ENCODE measurements around the gene ZBTB49. TPM values are rescaled to one million over a fixed set of nuclear protein-coding genes. Genes with fewer than 3 reads are reported as not detected.

Gene ZBTB49
- total RNA-seq, 1 experiment from 2014 or later = 5.6 TPM

DNA sequence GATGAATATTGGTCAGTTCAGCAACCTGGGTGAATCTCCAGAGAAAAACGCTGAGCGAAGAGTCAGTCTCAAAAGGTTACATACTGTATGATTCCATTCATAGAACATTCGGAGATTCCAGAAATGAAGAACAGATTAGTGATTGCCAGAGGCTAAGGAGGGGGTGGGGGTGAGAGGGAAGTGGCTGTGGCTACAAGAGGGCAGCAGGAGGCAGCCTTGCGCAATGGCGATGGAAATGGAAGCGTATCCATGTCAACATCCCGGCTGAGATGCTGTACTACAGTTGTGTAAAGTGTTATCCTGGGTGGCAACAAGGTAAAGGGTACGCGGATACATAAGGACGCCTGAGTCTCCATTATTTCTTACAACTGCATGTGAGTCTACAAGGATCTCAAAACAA lies 18.1 kb upstream of the ZBTB49 start:
- no peaks in the 10 kb centered on the region for H3K27me3 Mint-ChIP-seq (ENCODE audit: low read depth)
- peaks cover 57% of the 10 kb centered on the region for H3K36me3 Mint-ChIP-seq
- peak; percentile 60 for ATAC-seq
- H3K27ac Mint-ChIP-seq = no peak overlapping the region
- no peaks in the 10 kb centered on the region for H3K4me1 Mint-ChIP-seq
- no peak for DNase-seq (ENCODE audit: low spot score)
- ChIA-PET CTCF (no interaction called here), POLR2A (no interaction called here)
- TF ChIP-seq ESRRA (CRISPR knock-in tag; IDR thresholded peaks at IDR 0.05; ENCODE audit: borderline replicate concordance) (no peak), GTF2I (CRISPR knock-in tag; conservative IDR thresholded peaks at IDR 0.05) (no peak), GRHL2 (CRISPR knock-in tag; IDR thresholded peaks at IDR 0.05; ENCODE audit: insufficient replicate concordance, severe bottlenecking) (no peak), JAZF1 (CRISPR knock-in tag; IDR thresholded peaks at IDR 0.05) (no peak), FOXJ3 (CRISPR knock-in tag; IDR thresholded peaks at IDR 0.05; ENCODE audit: borderline replicate concordance) (no peak)
- TF ChIP-seq, protein P1, sequence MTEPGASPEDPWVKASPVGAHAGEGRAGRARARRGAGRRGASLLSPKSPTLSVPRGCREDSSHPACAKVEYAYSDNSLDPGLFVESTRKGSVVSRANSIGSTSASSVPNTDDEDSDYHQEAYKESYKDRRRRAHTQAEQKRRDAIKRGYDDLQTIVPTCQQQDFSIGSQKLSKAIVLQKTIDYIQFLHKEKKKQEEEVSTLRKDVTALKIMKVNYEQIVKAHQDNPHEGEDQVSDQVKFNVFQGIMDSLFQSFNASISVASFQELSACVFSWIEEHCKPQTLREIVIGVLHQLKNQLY (CRISPR knock-in tag; IDR thresholded peaks at IDR 0.05) = no peak
- TF ChIP-seq, protein P2, sequence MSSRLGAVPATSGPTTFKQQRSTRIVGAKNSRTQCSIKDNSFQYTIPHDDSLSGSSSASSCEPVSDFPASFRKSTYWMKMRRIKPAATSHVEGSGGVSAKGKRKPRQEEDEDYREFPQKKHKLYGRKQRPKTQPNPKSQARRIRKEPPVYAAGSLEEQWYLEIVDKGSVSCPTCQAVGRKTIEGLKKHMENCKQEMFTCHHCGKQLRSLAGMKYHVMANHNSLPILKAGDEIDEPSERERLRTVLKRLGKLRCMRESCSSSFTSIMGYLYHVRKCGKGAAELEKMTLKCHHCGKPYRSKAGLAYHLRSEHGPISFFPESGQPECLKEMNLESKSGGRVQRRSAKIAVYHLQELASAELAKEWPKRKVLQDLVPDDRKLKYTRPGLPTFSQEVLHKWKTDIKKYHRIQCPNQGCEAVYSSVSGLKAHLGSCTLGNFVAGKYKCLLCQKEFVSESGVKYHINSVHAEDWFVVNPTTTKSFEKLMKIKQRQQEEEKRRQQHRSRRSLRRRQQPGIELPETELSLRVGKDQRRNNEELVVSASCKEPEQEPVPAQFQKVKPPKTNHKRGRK (CRISPR knock-in tag; IDR thresholded peaks at IDR 0.05; ENCODE audit: borderline replicate concordance) = no peak
- TF ChIP-seq, protein P3, sequence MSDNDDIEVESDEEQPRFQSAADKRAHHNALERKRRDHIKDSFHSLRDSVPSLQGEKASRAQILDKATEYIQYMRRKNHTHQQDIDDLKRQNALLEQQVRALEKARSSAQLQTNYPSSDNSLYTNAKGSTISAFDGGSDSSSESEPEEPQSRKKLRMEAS (CRISPR knock-in tag; IDR thresholded peaks at IDR 0.05) = no peak
- TF ChIP-seq, protein P4, sequence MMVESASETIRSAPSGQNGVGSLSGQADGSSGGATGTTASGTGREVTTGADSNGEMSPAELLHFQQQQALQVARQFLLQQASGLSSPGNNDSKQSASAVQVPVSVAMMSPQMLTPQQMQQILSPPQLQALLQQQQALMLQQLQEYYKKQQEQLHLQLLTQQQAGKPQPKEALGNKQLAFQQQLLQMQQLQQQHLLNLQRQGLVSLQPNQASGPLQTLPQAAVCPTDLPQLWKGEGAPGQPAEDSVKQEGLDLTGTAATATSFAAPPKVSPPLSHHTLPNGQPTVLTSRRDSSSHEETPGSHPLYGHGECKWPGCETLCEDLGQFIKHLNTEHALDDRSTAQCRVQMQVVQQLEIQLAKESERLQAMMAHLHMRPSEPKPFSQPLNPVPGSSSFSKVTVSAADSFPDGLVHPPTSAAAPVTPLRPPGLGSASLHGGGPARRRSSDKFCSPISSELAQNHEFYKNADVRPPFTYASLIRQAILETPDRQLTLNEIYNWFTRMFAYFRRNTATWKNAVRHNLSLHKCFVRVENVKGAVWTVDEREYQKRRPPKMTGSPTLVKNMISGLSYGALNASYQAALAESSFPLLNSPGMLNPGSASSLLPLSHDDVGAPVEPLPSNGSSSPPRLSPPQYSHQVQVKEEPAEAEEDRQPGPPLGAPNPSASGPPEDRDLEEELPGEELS (CRISPR knock-in tag; IDR thresholded peaks at IDR 0.05) = no peak
- no peaks in the 10 kb centered on the region for H3K9me3 Mint-ChIP-seq
- no peak overlapping the region for H3K4me3 Mint-ChIP-seq

DNA sequence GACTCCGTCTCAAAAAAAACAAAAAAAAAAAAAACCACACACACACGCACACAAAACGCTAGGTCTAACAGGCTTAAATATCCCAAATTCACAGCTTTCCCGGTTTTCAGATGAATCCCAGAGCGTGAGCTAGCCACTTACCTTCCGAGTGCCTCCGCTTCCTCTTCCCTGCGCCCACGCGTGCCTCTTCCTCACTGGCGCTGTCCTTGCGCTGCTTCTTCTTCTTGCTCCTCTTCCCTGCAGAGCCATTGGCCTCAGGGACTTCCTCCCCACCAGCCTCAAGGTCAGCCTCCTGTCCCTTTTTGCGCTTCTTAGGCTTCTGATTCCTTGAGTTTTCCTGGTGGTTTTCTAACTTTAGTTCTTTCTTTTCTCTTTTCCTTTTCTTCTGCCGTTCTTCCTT lies 15.8 kb upstream of the ZBTB49 start:
- Mint-ChIP-seq H3K4me3 (no peak overlapping the region), H3K27ac (no peak overlapping the region; the same call in 1 of the 2 replicates), H3K27me3 (ENCODE audit: low read depth) (no peaks in the 10 kb centered on the region), H3K9me3 (no peaks in the 10 kb centered on the region), H3K4me1 (no peaks in the 10 kb centered on the region), H3K36me3 (peaks cover 55% of the 10 kb centered on the region)
- ATAC-seq = no peak
- CTCF ChIA-PET = interaction anchor here (1.1 kb wide), 1 partner anchor 14 kb away, joined by 4 read pairs; no protein-coding TSS in a partner anchor
- TF ChIP-seq GABPB1 (CRISPR knock-in tag; IDR thresholded peaks at IDR 0.05) (no peak), ZNF219 (CRISPR knock-in tag; IDR thresholded peaks at IDR 0.05; ENCODE audit: borderline replicate concordance) (no peak), FOXP1 (CRISPR knock-in tag; IDR thresholded peaks at IDR 0.05; ENCODE audit: borderline replicate concordance) (no peak), EMX1 (CRISPR knock-in tag; IDR thresholded peaks at IDR 0.05) (no peak), NFYB (CRISPR knock-in tag; conservative IDR thresholded peaks at IDR 0.05; ENCODE audit: low read depth) (no peak), JAZF1 (CRISPR knock-in tag; IDR thresholded peaks at IDR 0.05) (no peak)
- TF ChIP-seq, protein P5, sequence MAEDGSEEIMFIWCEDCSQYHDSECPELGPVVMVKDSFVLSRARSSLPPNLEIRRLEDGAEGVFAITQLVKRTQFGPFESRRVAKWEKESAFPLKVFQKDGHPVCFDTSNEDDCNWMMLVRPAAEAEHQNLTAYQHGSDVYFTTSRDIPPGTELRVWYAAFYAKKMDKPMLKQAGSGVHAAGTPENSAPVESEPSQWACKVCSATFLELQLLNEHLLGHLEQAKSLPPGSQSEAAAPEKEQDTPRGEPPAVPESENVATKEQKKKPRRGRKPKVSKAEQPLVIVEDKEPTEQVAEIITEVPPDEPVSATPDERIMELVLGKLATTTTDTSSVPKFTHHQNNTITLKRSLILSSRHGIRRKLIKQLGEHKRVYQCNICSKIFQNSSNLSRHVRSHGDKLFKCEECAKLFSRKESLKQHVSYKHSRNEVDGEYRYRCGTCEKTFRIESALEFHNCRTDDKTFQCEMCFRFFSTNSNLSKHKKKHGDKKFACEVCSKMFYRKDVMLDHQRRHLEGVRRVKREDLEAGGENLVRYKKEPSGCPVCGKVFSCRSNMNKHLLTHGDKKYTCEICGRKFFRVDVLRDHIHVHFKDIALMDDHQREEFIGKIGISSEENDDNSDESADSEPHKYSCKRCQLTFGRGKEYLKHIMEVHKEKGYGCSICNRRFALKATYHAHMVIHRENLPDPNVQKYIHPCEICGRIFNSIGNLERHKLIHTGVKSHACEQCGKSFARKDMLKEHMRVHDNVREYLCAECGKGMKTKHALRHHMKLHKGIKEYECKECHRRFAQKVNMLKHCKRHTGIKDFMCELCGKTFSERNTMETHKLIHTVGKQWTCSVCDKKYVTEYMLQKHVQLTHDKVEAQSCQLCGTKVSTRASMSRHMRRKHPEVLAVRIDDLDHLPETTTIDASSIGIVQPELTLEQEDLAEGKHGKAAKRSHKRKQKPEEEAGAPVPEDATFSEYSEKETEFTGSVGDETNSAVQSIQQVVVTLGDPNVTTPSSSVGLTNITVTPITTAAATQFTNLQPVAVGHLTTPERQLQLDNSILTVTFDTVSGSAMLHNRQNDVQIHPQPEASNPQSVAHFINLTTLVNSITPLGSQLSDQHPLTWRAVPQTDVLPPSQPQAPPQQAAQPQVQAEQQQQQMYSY (CRISPR knock-in tag; IDR thresholded peaks at IDR 0.05) = no peak
- TF ChIP-seq, protein P6, sequence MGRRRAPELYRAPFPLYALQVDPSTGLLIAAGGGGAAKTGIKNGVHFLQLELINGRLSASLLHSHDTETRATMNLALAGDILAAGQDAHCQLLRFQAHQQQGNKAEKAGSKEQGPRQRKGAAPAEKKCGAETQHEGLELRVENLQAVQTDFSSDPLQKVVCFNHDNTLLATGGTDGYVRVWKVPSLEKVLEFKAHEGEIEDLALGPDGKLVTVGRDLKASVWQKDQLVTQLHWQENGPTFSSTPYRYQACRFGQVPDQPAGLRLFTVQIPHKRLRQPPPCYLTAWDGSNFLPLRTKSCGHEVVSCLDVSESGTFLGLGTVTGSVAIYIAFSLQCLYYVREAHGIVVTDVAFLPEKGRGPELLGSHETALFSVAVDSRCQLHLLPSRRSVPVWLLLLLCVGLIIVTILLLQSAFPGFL (CRISPR knock-in tag; IDR thresholded peaks at IDR 0.05; ENCODE audit: borderline replicate concordance) = no peak
- POLR2A ChIA-PET = no interaction called here
- DNase-seq (ENCODE audit: low spot score) = no peak
